Suprapubic skin (tissue), 3 donors: ENCODE measurements around the gene CASP9.

Source experiments
- POLR2AphosphoS5 ChIP-seq, 3 donors: sonication (generic); formaldehyde crosslinking; IDR thresholded peaks; one replicate each; pipeline ENCODE4 v1.6.1; 2017; ENCODE audit warnings: antibody characterized with exemption in 3 of 3
- TF ChIP-seq, protein P1 (sequence below), 2 donors: fragments of 200-600 bp in 1 of 2; fragments of 450-650 bp in 1 of 2; sonication (generic) in 1 of 2; IDR thresholded peaks; one replicate each; pipeline ENCODE4 v1.5.1; 2016 to 2019; ENCODE audit warnings: antibody characterized with exemption in 2 of 2, mild to moderate bottlenecking in 1 of 2, moderate library complexity in 1 of 2

DNA sequence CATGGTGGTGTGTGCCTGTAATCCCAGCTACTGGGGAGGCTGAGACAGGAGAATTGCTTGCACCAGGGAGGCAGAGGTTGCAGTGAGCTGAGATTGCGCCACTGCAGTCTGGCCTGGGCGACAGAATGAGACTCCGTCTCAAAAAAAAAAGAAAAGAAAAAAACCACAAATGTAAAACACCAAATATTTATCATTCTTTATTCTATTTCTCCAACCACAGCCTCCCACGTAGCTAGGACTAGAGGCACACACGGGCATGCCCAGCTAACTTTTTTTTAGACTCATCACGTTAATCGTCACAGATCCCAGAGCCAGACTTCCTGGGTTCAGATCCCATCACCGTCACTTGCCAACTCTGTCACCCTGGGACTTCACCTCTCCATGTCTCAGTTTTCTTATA lies 16.2 kb upstream of the CASP9 start:
- TF ChIP-seq, protein P1, sequence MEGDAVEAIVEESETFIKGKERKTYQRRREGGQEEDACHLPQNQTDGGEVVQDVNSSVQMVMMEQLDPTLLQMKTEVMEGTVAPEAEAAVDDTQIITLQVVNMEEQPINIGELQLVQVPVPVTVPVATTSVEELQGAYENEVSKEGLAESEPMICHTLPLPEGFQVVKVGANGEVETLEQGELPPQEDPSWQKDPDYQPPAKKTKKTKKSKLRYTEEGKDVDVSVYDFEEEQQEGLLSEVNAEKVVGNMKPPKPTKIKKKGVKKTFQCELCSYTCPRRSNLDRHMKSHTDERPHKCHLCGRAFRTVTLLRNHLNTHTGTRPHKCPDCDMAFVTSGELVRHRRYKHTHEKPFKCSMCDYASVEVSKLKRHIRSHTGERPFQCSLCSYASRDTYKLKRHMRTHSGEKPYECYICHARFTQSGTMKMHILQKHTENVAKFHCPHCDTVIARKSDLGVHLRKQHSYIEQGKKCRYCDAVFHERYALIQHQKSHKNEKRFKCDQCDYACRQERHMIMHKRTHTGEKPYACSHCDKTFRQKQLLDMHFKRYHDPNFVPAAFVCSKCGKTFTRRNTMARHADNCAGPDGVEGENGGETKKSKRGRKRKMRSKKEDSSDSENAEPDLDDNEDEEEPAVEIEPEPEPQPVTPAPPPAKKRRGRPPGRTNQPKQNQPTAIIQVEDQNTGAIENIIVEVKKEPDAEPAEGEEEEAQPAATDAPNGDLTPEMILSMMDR (IDR thresholded peaks at IDR 0.05): no peak
- TF ChIP-seq POLR2AphosphoS5 (IDR thresholded peaks at IDR 0.05): no peak
